Heart left ventricle (tissue), 16 donors: ENCODE data around the gene C13orf42. TPM values are rescaled to one million over a fixed set of nuclear protein-coding genes. Genes with fewer than 3 reads are reported as not detected.

ENCODE experiments used
- ATAC-seq, 4 donors: fragments of 200-7000 bp; cut with Tn5 transposase; one replicate each; pipeline ENCODE4 v1.9.1; 2020 to 2022; ENCODE audit warnings: moderate library complexity in 4 of 4, mild to moderate bottlenecking in 3 of 4, moderate number of reproducible peaks in 1 of 4
- DNase-seq, 5 donors: peaks; one replicate each; pipeline ENCODE4 v3.0.0-alpha.2; 2020
- H3K27ac ChIP-seq, 12 donors: fragments of 200-600 bp; sonication (generic) in 4 of 12; one replicate each; pipeline versions ENCODE4 v1.5.0 to v1.8.0; 2016 to 2022; ENCODE audit warnings: mild to moderate bottlenecking in 2 of 12
- H3K27me3 ChIP-seq, 9 donors: fragments of 200-600 bp; sonication (generic) in 2 of 9; one replicate each; pipeline versions ENCODE4 v1.5.1 to v1.8.0; 2016 to 2022; ENCODE audit warnings: mild to moderate bottlenecking in 3 of 9
- H3K36me3 ChIP-seq, 9 donors: fragments of 200-600 bp; sonication (generic) in 2 of 9; one replicate each; pipeline versions ENCODE4 v1.5.0 to v1.8.0; 2018 to 2022; ENCODE audit warnings: mild to moderate bottlenecking in 2 of 9
- H3K4me1 ChIP-seq, 12 donors: fragments of 200-600 bp; sonication (generic) in 4 of 12; one replicate each; pipeline versions ENCODE4 v1.5.0 to v1.8.0; 2016 to 2022; ENCODE audit warnings: mild to moderate bottlenecking in 3 of 12
- H3K4me3 ChIP-seq, 12 donors: fragments of 200-600 bp; sonication (generic) in 4 of 12; one replicate each; pipeline versions ENCODE4 v1.5.0 to v1.8.0; 2017 to 2022; ENCODE audit warnings: mild to moderate bottlenecking in 9 of 12, moderate library complexity in 4 of 12
- H3K9me3 ChIP-seq, 12 donors: fragments of 200-600 bp; sonication (generic) in 4 of 12; one replicate each; pipeline versions ENCODE4 v1.5.0 to v1.8.0; 2016 to 2022; ENCODE audit warnings: mild to moderate bottlenecking in 1 of 12
- POLR2A ChIP-seq, 2 donors: fragments of 450-650 bp; IDR thresholded peaks; one replicate each; pipeline ENCODE4 v1.6.1; 2017; ENCODE audit warnings: antibody characterized with exemption in 2 of 2, mild to moderate bottlenecking in 2 of 2, moderate library complexity in 2 of 2
- WGBS, 4 donors: extraction: QIAGEN DNeasy Blood & Tissue Kit in 2 of 4; methylation state at CpG; one replicate each; pipeline versions ENCODE4 v1.1.5 to v1.1.7; 2013 to 2018; 5-methylcytosine and 5-hydroxymethylcytosine counted together
- intact Hi-C, 10 donors: fragments of 100-400 bp; cut with DNase I; formaldehyde crosslinking; loops; one replicate each; pipeline versions ENCODE4 v1.11.1 to v1.14.2; 2022
- polyA plus RNA-seq, 2 donors: library from polyadenylated mRNA; stranded (reverse); fragments of 200-250 nt; gene quantifications; one replicate each; pipeline ENCODE4 v1.2.3, GENCODE V29; 2013
- total RNA-seq, 9 donors: library from RNA; depleted of rRNA in 2 of 9; stranded (reverse); fragments of >200 nt in 2 of 9; fragmentation: NEBNext Ultra II Directional in 3 of 9; extraction: Animal tissue kit (Norgen Biotek cat#: 25700) in 3 of 9; gene quantifications; one replicate each; pipeline versions ENCODE4 v1.1.0 to v1.2.4, GENCODE V29; 2016 to 2023
- TF ChIP-seq, protein P1 (sequence below), 12 donors: fragments of 200-600 bp; sonication (generic) in 4 of 12; IDR thresholded peaks; one replicate each; pipeline versions ENCODE4 v1.5.0 to v1.8.0; 2018 to 2022; ENCODE audit warnings: antibody characterized with exemption in 12 of 12, mild to moderate bottlenecking in 5 of 12
- donor health status: ischemic (EF 13 %, LVEDD 7.1; RV severe dilation, severe dysfunction).
- donor health status: healthy with polysubstance abuse.
- donor health status: DM: no; HTN: yes; CAD: no.
- donor health status: DM: no; HTN: no; CAD: no.
- donor health status: ischemic (EF 25% LVEDD 6.9; RV normal size, moderate dysfunction).
- donor health status: ischemic (EF 25% LVEDD 5.7; RV mildly dilated, moderate dysfunction).
- donor health status: healthy.
- donor health status: DM: yes; HTN: yes; CAD: no.
- donor health status: ischemic (EF 35%, LVEDD 5.7; RV mildly dilated, moderate dysfunction).
- donor health status: nonischemic (EF 11% LVEDD 7.7; RV severe dilation, severe dysfunction).
- donor health status: DM: yes; HTN: yes; CAD: no.
- donor health status: PGD.
- donor health status: ischemic (EF 29% LVEDD 5.4; RV normal size, mild dysfunction).
- donor health status: nonischemic (EF 23%, LVEDD 6.1; RV moderate dilation, normal function).

The C13orf42 gene
- total and polyA plus RNA-seq, 11 donors = not detected

DNA sequence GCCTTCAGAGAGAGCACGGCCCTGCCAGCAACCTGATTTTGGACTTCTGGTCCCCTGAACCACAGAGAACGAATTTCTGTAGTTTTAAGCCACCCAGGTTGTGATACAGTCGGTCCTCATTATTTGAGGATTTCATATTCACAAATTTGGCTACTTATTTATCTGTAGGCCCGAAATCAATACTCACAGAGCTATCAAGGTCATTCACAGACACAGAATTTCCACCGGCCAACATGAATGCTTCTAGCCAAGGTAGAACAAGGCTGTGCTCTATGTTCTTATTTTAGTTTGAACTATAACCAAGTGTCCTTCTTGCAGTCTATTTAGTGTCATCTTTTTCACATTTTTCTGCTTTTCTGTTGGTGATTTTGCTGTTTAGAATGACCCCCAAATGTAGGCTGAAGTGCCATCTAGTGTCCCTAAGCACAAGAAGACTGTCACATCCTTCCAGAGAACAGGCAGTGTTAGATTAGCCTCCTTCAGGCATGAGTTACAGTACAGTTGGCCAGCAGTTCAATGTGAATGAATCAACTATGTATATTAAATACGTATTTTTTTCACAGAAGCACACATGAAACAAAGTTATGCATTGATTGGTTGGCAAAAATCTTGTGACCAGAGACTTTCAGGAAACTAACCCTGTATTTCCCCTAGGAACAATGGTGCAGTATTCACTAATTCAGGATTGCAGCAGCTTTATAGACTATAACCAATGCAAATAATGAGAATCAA lies 63.5 kb downstream of the C13orf42 start:
- no peak for ATAC-seq
- no peak overlapping the region for H3K4me3 ChIP-seq
- intact Hi-C loops = no loop called here
- no peaks in the 10 kb centered on the region for H3K36me3 ChIP-seq
- no peak for TF ChIP-seq POLR2A (IDR thresholded peaks at IDR 0.05)
- TF ChIP-seq, protein P1, sequence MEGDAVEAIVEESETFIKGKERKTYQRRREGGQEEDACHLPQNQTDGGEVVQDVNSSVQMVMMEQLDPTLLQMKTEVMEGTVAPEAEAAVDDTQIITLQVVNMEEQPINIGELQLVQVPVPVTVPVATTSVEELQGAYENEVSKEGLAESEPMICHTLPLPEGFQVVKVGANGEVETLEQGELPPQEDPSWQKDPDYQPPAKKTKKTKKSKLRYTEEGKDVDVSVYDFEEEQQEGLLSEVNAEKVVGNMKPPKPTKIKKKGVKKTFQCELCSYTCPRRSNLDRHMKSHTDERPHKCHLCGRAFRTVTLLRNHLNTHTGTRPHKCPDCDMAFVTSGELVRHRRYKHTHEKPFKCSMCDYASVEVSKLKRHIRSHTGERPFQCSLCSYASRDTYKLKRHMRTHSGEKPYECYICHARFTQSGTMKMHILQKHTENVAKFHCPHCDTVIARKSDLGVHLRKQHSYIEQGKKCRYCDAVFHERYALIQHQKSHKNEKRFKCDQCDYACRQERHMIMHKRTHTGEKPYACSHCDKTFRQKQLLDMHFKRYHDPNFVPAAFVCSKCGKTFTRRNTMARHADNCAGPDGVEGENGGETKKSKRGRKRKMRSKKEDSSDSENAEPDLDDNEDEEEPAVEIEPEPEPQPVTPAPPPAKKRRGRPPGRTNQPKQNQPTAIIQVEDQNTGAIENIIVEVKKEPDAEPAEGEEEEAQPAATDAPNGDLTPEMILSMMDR (IDR thresholded peaks at IDR 0.05) = no peak
- no peak overlapping the region for H3K27ac ChIP-seq
- no peaks in the 10 kb centered on the region for H3K4me1 ChIP-seq
- H3K27me3 ChIP-seq = no peaks in the 10 kb centered on the region
- no peaks in the 10 kb centered on the region for H3K9me3 ChIP-seq
- no peak for DNase-seq
- 92 to 94% (median 93%) methylated on average over 6 of the region's 6 CpGs for WGBS, 4 donors

DNA sequence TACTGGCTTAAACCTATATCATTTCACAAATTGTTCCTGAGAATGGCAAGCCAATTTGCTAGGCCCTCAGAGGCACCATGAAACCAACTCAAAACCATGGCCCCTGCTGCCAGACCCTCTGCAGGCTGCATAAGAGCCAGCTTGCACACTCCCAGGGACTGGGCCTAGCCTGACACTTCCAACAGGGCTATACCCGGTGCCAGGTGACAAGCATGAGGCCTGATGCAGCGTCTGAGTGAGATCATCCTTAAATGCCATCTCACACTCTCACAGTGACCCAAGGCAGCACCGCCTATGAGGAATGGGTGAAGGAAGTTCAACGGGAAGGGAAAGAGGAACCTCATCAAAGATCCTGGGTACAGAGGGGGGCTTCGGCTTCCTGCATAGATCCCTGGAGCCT lies 65.6 kb downstream of the C13orf42 start:
- intact Hi-C loops = no loop called here
- ATAC-seq = no peak

DNA sequence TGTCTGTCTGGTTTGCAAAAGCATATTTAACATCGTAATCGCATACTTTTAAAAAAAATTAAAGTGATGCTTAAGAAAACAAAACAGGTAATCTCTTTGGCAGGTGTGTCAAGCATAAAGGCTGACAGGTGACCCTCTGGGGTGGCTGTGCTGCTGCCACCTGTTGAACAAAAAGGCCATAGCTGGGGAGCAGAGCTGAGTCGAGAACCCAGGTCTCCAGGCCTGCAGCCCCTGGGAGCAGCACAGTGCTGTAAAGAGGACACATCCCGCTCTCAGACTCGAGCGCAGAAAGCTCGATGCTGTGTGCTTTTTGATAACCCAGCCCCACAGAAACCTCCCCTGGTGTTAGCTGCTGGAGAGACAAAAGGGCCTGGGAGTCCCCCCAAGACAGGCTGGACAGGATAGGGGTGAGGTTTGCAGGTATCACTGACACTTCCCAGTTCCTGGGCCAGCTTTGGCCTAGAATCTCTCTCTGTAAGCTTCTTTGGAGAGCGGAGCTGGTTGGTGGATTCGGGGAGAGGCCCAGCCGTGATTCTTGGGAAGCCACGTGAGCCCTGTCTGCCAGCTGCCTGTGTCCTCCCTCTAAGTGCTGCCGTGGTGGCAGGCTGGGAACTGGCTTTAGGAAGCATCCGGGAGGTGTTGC lies 66.9 kb downstream of the C13orf42 start:
- no peak for DNase-seq
- no peaks in the 10 kb centered on the region for H3K27me3 ChIP-seq
- TF ChIP-seq POLR2A (IDR thresholded peaks at IDR 0.05) = no peak
- TF ChIP-seq, protein P1 (IDR thresholded peaks at IDR 0.05) = no peak
- 87 to 93% (median 89%) methylated on average over 13 of the region's 13 CpGs for WGBS, 4 donors
- H3K4me1 ChIP-seq = no peaks in the 10 kb centered on the region
- no peaks in the 10 kb centered on the region for H3K36me3 ChIP-seq
- H3K27ac ChIP-seq = no peak overlapping the region
- no peak for ATAC-seq
- no peak overlapping the region for H3K4me3 ChIP-seq
- intact Hi-C loops = no loop called here
- H3K9me3 ChIP-seq = no peaks in the 10 kb centered on the region

More for the DNA sequence above, 65.6 kb downstream of the C13orf42 start:
- no peak overlapping the region for H3K4me3 ChIP-seq
- no peaks in the 10 kb centered on the region for H3K36me3 ChIP-seq
- H3K4me1 ChIP-seq = no peaks in the 10 kb centered on the region
- WGBS, 4 donors = 75 to 85% (median 76%) methylated on average over 5 of the region's 5 CpGs
- no peak for TF ChIP-seq POLR2A (IDR thresholded peaks at IDR 0.05)
- TF ChIP-seq, protein P1 (IDR thresholded peaks at IDR 0.05) = no peak
- DNase-seq = no peak
- H3K9me3 ChIP-seq = no peaks in the 10 kb centered on the region
- no peak overlapping the region for H3K27ac ChIP-seq
- no peaks in the 10 kb centered on the region for H3K27me3 ChIP-seq

DNA sequence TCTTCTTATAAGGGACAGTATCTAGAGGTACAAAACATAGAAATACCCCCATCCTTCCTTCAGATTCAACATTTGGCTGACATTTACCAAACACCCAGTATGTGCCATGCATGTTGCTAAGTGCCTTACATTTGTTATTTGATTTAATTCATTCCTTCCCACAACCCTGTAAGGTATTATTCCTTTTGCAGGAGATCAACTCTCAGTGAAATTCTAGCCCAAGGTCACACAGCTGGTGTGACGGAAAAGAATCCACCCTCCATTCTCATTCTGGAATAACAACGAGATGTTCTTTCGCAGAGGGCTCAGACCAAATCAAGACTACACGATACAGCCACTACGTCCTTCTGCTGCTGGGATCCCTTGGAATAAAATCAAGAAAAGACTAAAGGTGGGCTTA lies 67.8 kb downstream of the C13orf42 start:
- ATAC-seq (no peak), DNase-seq (no peak)
- Histone ChIP-seq H3K27ac (no peak overlapping the region), H3K4me1 (no peaks in the 10 kb centered on the region), H3K4me3 (no peak overlapping the region), H3K36me3 (no peaks in the 10 kb centered on the region), H3K9me3 (no peaks in the 10 kb centered on the region), H3K27me3 (no peaks in the 10 kb centered on the region)
- WGBS, 4 donors = 73 to 91% (median 86%) methylated on average over 5 of the region's 5 CpGs
- TF ChIP-seq, protein P1 (IDR thresholded peaks at IDR 0.05) = no peak
- TF ChIP-seq POLR2A (IDR thresholded peaks at IDR 0.05) = no peak
- intact Hi-C loops = no loop called here
